Esophagus muscularis mucosa (tissue), 3 donors: ENCODE measurements around the gene MSI2.

Experiments used
- CTCF ChIP-seq, 3 experiments: fragments of 200-600 bp in 2 of 3; fragments of 450-650 bp in 1 of 3; sonication (generic) in 2 of 3; IDR thresholded peaks; one replicate each; pipeline ENCODE4 v1.5.1; 2017 to 2019; ENCODE audit warnings: antibody characterized with exemption in 3 of 3, mild to moderate bottlenecking in 2 of 3, moderate library complexity in 1 of 3
- POLR2A ChIP-seq: fragments of 450-650 bp; IDR thresholded peaks from one replicate; pipeline ENCODE4 v1.6.1; 2017; ENCODE audit warnings: antibody characterized with exemption, moderate library complexity, mild to moderate bottlenecking, low read depth

- TF ChIP-seq CTCF (IDR thresholded peaks at IDR 0.05) (no peak), POLR2A (no peak)
Measured at GRCh38 chr17:57685499-57686132, 429.3 kb downstream of the MSI2 start.
